Stimulated activated CD4-positive, alpha-beta T cell treated with anti-CD3 and anti-CD28 coated beads, Interleukin-12 subunit alpha, Interleukin-12 subunit beta, amount 100 ng/mL, for 4 hours (primary cell): ENCODE measurements around the gene PCBD2.
"Not testable (repeated sequence)": the region's sequence is repeated elsewhere in the genome, so short reads cannot be mapped to it uniquely, and the experiment has no call there.

ENCODE experiments used
- DNase-seq: peaks from one replicate; pipeline ENCODE4 v3.0.0-alpha.2; 2020

Gene PCBD2

DNA sequence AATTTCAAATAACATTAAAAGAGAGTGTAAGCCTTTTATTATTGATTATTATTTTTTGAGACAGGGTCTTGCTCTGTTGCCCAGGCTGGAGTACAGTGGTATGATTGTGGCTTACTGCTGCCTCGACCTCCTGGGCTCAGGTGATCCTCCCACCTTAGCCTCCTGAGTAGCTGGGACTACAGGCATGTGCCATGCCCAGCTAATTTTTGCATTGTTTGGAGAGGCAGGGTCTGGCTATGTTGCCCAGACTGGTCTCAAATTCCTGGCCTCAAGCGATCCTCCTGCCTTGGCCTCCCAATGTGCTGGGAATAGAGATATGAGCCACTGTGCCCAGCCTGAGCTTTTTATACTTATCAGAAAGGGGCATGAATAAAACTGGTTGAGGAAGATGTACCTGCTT lies 5.8 kb downstream of the PCBD2 start:
- DNase-seq: not testable (repeated sequence)

DNA sequence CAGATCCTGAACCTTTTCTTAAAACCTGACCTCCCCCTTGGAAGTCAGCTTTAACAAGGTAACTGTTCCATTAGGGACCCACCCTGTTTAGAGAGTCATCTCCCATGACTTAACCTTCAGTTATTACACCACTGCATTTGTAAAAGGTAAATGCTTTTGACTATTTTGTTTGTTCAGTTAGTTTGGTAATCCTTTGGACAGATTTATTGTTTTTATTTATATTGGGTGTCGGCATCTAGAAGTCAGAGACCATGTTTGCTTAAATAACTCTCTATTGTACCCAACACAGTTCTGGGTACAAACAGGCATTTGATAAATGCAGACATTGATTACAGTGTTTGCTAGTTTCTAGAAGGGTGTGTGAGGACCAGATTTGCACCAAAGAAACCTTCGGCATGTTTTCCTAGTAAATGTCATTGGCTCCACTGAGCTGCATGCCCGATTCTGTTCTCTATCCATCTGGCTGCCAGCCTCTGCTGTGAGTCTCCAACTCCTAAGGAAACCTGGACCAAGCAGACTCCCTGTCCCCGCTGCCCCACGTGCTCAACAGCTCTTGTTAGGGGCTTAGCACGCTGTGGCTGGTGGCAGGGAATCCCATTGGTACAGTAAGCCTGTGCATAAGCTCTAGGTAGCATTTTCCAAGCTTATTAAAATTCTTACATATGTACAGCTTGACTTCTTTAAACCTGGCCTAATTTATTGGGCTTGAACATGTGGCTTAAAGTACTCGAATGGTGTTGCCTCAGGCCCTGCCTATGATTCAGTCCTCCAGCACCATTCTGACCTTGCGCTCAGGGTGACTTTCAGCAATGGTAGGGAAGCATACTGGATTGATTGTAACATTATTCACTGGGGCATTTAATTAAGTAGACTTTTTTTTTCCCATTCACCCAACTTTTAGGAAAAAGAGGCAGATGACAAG lies 6.6 kb downstream of the PCBD2 start:
- DNase-seq: no peak

DNA sequence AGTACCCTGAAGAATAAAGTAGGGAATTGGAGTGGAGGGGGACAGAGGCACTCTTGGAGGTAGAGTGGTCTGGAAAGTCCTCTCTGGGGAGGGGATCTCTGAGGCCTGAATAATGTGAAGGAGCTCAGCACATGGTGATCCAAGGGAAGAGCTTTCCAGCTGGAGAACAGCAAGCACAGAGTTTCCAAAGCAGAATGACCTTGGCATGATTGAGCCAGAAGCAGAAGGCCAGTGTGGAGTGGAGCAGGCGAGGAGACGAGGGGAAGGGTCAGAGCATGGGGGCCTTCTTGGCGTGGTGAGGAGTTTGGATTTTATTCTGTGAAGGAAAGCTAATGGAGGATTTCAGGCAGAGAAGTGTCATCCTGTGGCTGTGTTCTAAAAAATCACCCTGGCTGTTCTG lies 8.3 kb downstream of the PCBD2 start:
- no peak for DNase-seq

DNA sequence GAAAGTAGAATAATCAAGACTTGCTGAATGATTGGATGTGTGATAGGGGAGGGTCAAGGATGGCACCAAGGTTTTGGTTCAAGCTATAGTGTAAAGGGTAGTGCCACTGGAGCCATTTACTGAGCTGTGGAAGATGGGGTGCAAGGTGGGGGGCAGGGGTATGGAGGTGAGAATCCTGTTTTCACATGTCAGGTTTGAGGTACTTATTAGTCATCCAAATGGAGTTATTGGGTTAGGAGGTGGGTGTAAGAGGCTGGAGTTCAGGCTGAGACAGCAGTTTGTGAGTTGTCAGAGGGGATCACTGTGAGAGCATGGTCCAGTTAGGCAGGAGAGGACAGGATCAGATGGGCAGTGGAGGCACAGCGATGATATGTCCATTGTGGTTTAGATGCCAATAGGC lies 8.9 kb downstream of the PCBD2 start:
- no peak for DNase-seq

DNA sequence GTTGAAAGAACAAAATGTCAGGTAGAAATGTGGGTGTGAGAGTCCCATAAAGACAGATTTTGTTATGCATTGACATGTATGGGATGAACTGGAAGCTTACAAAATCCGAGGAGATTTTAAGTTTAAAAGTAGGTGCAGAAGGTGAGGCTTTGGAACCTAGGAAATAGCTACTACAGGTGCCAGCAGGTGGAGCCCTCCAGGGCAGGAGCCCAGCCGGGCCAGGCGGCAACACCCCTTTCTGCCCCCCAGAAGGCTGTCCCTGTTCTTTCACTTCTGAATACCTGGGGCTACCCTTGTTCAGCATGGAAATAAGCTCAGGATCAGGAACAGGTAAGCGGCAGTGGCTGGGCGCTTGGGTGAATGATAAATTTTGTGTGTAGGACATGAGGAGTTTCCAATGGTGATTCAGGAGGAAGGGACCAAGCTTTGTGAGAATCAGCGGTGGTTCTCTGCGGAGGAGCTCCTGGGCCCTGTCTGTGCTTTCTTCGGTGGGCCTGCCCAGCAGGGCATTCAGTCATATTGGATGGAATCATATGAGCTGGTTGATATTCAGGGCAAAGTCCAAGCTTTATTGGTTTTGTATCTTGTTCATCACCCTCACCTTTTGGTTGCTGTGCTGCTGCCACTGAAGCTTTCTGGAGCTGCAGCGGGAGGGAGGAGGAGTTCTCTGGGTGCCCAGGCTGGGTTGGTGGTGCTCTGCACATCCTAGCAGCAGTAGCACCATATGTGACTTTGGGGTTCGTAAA lies 12.3 kb downstream of the PCBD2 start:
- DNase-seq: no peak

DNA sequence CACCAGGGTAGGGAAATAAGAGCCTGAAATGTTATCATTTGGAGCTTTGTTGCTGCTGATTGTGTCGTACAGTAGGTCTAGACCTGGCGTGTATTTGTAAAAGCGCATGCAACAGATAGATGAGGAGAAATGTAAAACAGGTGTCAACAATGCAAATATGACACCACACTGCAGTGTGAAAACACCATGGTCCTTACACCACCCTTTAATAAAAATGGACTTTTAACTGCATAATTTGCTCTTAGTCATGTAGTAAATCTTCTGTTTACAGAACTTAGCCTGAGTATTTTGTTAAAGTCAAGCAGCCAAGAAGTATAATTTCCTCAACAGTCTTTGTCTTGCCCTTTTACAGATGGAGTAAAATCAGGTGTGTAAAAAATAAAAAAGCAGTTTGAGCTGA lies 13.9 kb downstream of the PCBD2 start:
- DNase-seq: no peak

DNA sequence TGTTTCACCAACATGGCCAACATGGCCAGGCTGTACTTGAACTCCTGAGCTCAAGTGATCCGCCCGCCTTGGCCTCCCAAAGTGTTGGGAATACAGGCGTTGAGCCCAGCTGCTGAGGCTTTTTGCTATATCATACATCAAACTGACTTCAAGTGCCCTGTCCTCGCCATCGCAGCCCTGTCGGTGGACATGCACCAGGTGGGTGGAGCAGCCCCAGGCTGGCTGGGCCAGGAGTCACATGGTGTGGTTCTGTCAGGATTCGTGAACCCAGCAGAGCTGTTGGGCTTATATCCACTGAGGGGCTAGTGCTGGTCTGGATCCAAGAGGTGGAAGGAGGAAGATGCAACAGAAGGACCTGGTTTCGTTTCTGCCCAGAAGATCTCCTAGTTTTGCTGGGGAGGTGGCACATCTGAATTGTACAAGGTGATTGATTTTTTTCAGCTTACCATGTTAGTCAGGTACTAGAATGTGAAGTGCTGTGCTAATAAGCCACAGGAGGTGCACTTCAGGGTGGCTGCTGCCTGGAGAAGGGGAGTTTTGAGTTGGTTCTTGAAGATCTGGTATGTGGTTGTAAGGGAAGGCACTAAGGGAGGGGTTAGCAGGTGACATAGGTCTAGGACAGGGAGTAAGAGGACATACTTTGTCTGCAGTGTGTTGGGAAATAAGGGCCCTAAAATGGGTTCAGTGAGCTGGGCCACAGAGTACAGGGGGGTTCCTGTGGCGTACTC lies 16.1 kb downstream of the PCBD2 start:
- DNase-seq: no peak

DNA sequence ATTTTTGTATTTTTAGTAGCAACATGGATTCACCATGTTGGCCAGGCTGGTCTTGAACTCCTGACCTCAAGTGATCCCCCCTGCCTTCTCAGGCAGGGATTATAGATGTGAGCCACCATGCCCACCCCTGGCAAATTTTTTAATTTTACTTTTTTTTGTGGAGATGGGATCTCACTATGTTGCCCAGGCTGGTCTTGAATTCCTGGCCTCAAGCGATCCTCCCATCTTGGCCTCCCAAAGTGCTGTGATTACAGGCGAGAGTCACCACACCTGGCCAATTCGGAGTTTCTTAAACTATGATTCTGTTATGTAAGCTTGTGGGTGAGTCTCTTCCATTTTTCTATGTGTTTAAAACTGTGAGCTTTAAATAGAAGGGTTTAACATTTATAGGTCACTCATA lies 27.6 kb downstream of the PCBD2 start:
- no peak for DNase-seq

DNA sequence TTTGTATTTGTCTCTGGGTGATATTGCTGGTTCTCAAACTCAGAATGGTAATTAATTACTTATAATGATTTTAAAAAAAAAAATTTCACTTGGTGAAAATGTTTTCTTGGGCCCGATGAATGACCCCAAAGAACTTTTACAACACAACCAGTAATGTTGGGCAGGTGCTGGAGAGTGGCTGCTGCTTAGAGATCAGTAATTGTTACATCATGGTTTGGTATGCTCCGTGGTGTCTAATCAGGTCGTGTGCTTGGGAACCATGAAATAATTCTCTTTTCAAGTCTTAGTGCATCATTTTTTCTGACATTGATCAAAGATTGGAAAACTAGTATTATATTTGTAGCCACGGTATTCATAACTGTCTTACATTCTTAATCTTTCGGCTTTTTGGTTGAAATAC lies 29.3 kb downstream of the PCBD2 start:
- no peak for DNase-seq

DNA sequence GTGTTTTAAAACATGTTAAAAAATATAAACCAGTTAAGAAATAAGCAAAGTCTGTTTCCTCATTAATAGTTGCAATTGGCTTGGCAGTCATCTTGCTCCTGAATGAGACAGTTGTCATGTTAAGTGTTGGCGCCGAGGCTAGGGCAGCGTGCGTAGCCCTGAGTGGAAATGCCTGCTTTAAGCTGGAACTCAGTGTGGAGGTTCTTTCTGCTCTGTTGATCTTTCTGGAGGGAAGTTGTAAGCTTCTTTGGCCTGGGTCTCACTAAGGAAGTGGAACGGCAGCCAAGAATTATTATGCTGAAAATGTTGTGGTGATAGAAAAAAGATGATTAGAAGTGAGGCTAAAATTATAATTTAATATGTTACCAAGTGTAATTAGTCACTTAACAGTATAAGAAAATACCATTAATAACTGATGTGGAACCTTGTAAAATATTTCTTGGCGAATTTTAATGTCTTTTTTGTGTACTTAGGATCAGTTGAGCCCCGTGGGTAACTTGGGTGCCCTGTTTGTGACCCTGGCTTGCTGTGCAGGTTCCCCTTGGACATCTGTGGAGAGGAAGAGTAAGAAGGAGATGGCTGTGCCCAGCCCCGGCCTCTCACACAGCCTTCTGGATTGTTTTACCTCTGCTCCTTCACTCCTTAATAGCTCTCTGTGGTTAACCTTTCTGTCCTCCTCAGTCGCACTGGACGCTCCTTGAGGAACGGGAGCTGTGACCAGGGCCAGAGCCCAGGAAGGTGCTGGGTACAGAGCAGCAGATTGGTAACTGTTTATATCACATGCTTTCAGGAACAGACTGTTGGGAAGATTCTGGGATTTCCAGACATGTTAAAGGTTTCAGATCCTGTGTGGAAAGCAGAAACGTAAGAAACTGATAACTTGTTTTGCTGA lies 31.0 kb downstream of the PCBD2 start:
- DNase-seq: no peak

DNA sequence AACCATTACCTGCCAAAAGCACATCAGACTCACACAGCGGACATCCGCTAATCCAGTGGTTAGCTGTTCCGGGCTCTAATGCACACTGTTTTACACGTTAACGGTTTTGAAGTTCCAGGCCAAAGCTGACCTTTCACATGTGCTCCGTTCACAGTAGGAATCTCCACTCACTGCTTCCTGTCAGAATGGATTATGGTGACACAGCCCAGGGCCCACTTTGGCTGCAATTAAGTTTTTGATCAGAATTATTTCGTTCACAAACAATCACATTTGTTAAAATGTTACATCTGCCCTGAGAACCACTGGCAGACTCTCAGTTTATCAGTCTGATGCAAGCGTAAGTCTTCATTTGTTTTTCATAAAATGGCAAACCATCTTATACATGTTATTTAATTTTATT lies 32.6 kb downstream of the PCBD2 start:
- DNase-seq: no peak

DNA sequence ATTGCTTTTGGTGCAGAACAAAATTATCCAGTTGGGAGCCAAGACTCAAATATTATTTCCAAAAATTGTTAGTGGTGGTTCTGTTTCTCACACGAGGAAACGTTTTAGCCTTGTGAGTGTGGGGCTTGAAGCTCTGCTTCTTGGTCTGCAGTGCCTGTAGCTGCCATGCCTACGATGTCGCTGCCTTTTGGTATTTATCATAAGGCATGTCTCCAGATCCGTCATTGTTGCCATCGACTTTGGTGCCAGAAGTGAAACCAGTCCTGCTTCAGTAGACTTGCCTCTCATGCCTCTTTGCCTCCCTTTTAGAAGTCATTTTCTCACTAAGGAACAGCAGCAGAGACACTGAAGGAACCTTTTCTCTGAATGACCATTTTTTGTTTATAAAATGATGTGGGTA lies 33.1 kb downstream of the PCBD2 start:
- DNase-seq: no peak

DNA sequence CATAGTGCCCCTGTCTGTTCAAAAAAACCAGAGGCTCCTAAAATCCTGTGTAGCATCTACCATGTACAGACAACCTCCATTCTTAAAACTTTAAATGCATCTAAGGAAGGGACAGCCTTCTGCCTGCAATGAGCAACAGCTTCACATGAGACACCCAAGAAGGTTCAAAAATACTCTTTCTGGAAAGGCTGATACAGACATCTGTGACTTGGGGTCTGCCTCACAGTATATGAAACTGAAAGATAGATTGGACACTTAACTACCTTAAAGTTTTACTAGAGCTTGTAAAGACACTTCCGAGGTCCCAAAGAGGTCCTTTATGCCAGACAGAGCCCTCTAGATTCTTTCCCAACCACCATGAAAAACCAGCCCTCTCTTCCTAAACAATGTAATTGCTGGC lies 34.6 kb downstream of the PCBD2 start:
- DNase-seq: no peak

DNA sequence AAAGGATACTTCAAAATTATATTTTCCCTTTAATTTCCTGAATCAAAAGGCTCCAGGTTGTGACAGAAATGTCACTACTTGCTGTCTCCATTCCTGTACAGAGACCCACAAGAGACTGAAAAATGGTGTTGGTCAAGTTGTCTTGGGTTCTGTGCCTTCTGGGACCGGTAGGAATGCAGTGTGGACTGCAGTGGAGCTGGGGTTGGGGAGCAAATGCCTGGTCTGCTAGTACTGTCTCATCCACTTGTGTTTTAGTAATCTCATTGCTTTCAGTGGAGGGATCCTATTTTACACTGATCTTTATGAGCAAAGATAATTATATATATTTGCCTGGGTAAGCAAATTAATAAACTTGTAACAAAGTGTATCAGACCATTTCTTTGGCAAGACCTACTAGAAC lies 38.6 kb downstream of the PCBD2 start:
- no peak for DNase-seq

DNA sequence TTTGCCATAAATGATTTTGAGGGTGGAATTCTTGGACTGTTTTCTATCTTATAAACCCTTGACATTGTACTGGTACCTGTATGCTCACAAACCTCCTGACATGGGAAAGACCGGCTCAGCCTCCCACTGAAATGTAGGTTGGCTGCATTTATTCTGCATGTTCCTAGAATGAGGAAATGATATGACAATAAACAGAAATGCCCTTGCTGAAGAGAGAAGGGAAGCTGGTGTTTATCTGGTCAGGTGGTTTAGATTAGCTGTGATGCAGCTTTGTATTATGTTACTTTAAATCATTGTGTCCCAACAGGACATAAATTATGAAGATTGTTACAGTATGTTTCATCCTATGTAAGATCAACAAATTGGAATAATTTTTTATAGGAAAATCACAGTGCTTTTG lies 39.7 kb downstream of the PCBD2 start:
- no peak for DNase-seq

DNA sequence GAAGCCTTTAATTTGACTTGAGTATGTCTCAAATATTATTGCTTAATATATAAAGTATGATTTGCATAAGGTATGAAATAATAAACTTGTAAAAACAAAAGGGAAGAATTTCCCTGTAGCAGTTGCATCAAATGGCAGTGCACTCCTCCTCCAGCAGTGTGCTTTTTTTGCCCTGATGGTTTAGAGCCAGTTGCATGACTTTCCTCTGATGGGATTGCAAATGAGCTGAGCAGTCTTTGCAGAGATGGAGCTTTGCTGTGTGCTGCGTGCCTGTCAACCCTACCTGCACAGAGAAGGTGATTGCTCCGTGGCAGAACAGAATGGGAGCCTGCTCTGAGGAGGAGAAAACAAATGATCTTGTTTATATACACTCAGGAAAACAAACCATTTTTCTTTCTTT lies 40.1 kb downstream of the PCBD2 start:
- no peak for DNase-seq

DNA sequence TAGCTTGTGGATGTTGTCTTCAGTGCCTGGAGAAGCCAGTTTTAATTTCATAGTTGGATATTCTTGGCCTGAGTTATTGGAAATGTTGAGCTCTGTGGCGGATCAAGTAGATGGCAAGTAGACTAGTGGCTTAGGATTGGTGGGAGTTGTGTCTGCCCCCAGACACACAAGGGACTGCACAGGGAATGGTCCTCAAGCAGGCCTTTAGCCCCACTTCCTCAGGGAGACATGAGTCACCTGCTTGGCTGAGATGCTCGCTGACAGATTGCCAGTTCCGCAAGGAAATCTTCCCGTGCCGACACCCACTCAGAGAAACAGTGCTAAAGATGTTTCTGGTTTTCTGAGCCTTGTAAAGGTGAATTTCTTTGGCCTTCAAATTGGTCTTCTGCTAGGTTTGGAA lies 44.0 kb downstream of the PCBD2 start:
- no peak for DNase-seq

DNA sequence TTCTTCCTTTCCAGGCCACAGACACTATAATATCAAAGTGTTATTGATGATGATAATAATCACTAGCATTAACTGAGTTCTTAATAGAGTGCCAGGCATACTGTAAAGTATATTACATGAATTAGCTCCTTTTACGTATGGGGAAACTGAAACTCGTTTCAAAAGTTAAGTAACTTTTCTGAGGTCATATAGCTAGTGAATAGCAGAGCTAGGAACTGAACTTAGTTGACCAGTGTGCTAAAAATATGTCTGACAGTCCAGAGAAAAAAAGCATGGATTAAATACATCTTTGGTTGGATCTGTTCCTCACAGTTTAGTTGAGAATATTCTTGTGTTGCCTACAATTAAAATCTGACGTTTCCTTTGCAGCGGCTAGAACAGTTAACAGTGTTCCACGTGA lies 44.4 kb downstream of the PCBD2 start:
- DNase-seq: no peak

DNA sequence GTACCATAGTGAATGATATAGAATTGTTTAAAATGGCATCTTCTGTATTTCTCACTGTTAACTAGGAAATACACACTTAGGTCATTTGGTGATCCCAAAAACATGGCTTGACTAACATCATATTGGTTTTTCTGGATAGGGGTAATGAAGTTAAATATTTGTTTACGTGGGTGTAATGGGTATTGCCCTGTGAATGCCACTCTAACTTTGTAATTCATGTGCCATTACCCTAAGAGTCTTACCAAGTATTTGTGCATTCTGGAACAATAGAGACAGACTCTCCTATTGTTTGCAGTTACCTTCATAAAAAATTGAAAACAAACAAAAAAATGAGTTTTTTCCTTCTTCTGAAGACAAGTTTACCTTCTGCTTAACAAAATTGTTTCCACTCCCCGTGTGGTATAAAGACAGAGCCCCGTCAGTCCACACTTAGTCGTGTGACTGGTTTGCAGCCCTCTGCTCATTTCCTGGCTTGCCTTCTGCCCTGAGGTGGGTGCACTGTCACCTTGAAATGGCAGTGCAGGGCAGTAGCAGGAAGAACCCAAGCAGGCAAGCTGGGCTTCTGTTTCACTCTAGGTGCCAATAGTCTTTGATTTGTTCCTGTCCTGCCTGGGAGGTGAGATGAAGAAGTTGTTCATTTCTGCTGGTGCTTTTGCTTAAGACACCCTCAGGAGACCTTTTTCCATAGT lies 53.1 kb downstream of the PCBD2 start:
- no peak for DNase-seq

DNA sequence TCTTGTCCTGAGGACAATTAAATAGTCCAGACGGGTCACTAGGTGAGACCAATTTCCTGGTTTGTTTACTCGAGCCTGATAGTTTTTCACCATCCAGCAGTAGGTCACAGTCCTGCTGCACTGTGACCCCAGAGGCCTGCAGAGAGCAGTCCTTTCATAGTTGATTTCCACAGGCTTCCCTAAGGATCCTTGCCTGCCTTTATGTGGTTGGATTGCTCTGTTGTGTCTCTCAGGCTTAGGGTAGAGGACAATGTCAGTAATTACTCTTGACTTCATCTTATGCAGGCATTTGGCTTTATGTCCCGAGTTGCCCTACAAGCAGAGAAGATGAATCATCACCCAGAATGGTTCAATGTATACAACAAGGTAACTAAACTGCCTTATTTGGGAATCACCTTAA lies 53.8 kb downstream of the PCBD2 start:
- no peak for DNase-seq

DNA sequence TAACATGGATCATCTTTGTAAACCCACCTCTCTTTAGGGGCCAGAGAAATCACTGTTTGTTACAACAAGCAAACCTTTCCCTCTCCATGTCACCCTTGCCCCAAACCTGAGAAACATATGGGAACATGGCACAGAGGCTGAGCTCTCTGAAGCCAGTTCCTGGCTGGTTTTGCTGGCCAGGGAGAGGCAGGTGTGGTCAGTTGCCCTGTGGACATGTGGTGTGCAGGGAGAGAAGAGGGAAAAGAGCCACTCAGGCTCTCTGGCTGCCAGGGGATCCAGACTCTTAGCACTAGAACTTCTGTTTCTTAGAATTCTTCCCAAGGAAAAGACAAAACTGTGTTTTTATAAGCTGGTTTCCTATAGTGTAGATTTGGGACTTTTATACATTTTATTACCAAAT lies 58.2 kb downstream of the PCBD2 start:
- no peak for DNase-seq
